Ectodermal cell (in vitro differentiated cells): Measurements from ENCODE around the gene LSP1.
"Not testable (repeated sequence)": the region's sequence is repeated elsewhere in the genome, so short reads cannot be mapped to it uniquely, and the experiment has no call there.

Experiments used
- H3K27ac ChIP-seq: 2 replicates; pipeline ENCODE4 v1.7.0; 2013; ENCODE audit warnings: mild to moderate bottlenecking, low read depth, low read length; ENCODE audit not compliant: insufficient read depth, poor library complexity, severe bottlenecking
- H3K27me3 ChIP-seq: 2 replicates; pipeline ENCODE4 v1.7.0; 2013; ENCODE audit warnings: mild to moderate bottlenecking, low read length; ENCODE audit not compliant: insufficient read depth, control insufficient read depth, poor library complexity, severe bottlenecking
- H3K36me3 ChIP-seq: one replicate; pipeline ENCODE4 v1.7.0; 2013; ENCODE audit warnings: low read length; ENCODE audit not compliant: control insufficient read depth, insufficient read depth
- H3K4me1 ChIP-seq: one replicate; pipeline ENCODE4 v1.7.0; 2013; ENCODE audit warnings: low read length; ENCODE audit not compliant: control insufficient read depth, insufficient read depth
- H3K4me3 ChIP-seq: 2 replicates; pipeline ENCODE4 v1.7.0; 2013; ENCODE audit warnings: low read depth, low read length, control low read depth; ENCODE audit not compliant: insufficient read depth
- H3K9me3 ChIP-seq: 2 replicates; pipeline ENCODE4 v1.7.0; 2013; ENCODE audit warnings: mild to moderate bottlenecking, low read length, moderate library complexity; ENCODE audit not compliant: control insufficient read depth
- WGBS, 2 experiments: methylation state at CpG; one replicate each; pipeline ENCODE4 v1.1.7; 2013; ENCODE audit warnings: missing lambda C conversion rate in 2 of 2; 5-methylcytosine and 5-hydroxymethylcytosine counted together

The LSP1 gene

GRCh38 chr11:1879342-1879940 is 26.6 kb downstream of the LSP1 start:
- WGBS, 2 experiments, result 89 to 90% methylated on average over 13 of the region's 13 CpGs
- Histone ChIP-seq H3K9me3 (no peaks in the 10 kb centered on the region), H3K27me3 (no peaks in the 10 kb centered on the region), H3K27ac (no peak overlapping the region), H3K36me3 (no peaks in the 10 kb centered on the region), H3K4me1 (no peaks in the 10 kb centered on the region), H3K4me3 (no peak overlapping the region)

GRCh38 chr11:1879941-1880720 is 27.2 kb downstream of the LSP1 start:
- Histone ChIP-seq H3K27ac (no peak overlapping the region), H3K9me3 (no peaks in the 10 kb centered on the region), H3K4me3 (no peak overlapping the region), H3K36me3 (no peaks in the 10 kb centered on the region), H3K27me3 (no peaks in the 10 kb centered on the region), H3K4me1 (no peaks in the 10 kb centered on the region)
- WGBS, 2 experiments, result 90 to 94% methylated on average over 32 of the region's 32 CpGs

GRCh38 chr11:1880746-1881441 is 28.0 kb downstream of the LSP1 start:
- Histone ChIP-seq H3K4me1 (no peaks in the 10 kb centered on the region), H3K27me3 (peaks cover 1% of the 10 kb centered on the region), H3K9me3 (no peaks in the 10 kb centered on the region), H3K4me3 (no peak overlapping the region), H3K27ac (no peak overlapping the region), H3K36me3 (no peaks in the 10 kb centered on the region)
- WGBS, 2 experiments, result 84 to 86% methylated on average over 9 of the region's 9 CpGs

- H3K4me1 ChIP-seq, result no peaks in the 10 kb centered on the region
- 91% methylated on average over 42 to 43 of the region's 43 CpGs for WGBS, 2 experiments
- H3K9me3 ChIP-seq, result no peaks in the 10 kb centered on the region
- peaks cover 3% of the 10 kb centered on the region for H3K27me3 ChIP-seq
- no peak overlapping the region for H3K27ac ChIP-seq
- no peaks in the 10 kb centered on the region for H3K36me3 ChIP-seq
- no peak overlapping the region for H3K4me3 ChIP-seq
Observed at GRCh38 chr11:1881442-1882264, 28.8 kb downstream of the LSP1 start.

- H3K27me3 ChIP-seq, result peaks cover 3% of the 10 kb centered on the region
Observed at GRCh38 chr11:1882265-1883238, 29.7 kb downstream of the LSP1 start.

GRCh38 chr11:1883346-1884302 is 30.7 kb downstream of the LSP1 start:
- no peaks in the 10 kb centered on the region for H3K9me3 ChIP-seq
- 93 to 94% methylated on average over 14 of the region's 14 CpGs for WGBS, 2 experiments
- H3K4me3 ChIP-seq, result no peak overlapping the region

More at GRCh38 chr11:1882265-1883238, 29.7 kb downstream of the LSP1 start:
- Histone ChIP-seq H3K4me1 (no peaks in the 10 kb centered on the region), H3K4me3 (no peak overlapping the region), H3K9me3 (no peaks in the 10 kb centered on the region), H3K36me3 (no peaks in the 10 kb centered on the region), H3K27ac (no peak overlapping the region)
- WGBS, 2 experiments, result 40% methylated on average over 23 of the region's 23 CpGs

GRCh38 chr11:1884303-1884700 is 31.4 kb downstream of the LSP1 start:
- Histone ChIP-seq H3K27me3 (peaks cover 3% of the 10 kb centered on the region), H3K4me1 (no peaks in the 10 kb centered on the region), H3K36me3 (no peaks in the 10 kb centered on the region), H3K27ac (no peak overlapping the region), H3K9me3 (no peaks in the 10 kb centered on the region), H3K4me3 (no peak overlapping the region)
- 90 to 92% methylated on average over 5 of the region's 5 CpGs for WGBS, 2 experiments

More at GRCh38 chr11:1883346-1884302, 30.7 kb downstream of the LSP1 start:
- Histone ChIP-seq H3K27me3 (peaks cover 3% of the 10 kb centered on the region), H3K27ac (no peak overlapping the region), H3K36me3 (no peaks in the 10 kb centered on the region), H3K4me1 (no peaks in the 10 kb centered on the region)

- 89 to 92% methylated on average over 13 of the region's 13 CpGs for WGBS, 2 experiments
Observed at GRCh38 chr11:1886551-1886950, 33.7 kb downstream of the LSP1 start.

More at GRCh38 chr11:1886551-1886950, 33.7 kb downstream of the LSP1 start:
- not testable (repeated sequence) for H3K36me3 ChIP-seq, H3K9me3 ChIP-seq, H3K27me3 ChIP-seq, H3K4me3 ChIP-seq, H3K27ac ChIP-seq, H3K4me1 ChIP-seq
